HG03432 (cell line): Measurements from ENCODE around the gene PSD.

Source experiments
- ATAC-seq: cut with Tn5 transposase; IDR thresholded peaks from one replicate; pipeline ENCODE4 v1.9.1; 2021; ENCODE audit warnings: mild to moderate bottlenecking, moderate library complexity; ENCODE audit not compliant: unreplicated experiment

PSD gene

DNA sequence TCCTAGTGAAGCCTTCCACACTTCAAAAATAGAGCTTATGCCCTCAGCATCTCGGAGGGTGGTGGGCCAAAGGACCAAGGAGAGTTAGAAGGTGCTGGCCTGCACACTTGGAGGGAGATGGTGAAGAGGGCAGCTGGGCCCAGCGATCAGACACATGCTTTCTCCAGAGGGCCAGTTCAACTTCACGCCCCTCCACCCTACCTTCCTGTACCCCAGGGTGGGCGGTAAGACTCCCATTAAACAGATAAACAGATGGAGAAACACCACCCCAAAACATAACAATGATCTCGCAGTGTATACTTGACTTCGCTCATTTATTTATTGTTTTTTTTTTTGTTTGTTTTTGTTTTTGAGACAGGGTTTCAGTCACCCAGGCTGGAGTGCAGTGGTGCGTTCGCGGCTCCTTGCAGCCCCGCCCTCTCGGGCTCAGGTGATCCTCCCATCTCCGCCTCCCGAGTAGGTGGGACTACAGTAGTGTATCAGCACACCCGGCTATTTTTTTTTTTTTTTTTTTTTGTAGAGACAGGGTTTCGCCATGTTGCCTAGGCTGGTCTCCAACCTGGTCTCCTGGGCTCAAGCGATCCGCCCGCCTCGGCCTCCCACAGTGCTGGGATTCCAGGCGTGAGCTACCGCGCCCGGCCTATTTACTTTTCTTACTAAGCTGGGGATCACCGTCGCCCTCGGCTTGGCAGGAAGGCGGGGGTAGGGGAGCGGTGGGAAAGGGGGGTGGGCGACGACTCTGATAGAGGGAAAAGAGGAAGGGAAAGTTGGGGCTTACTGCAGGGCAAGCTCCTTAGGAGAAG lies 30.9 kb upstream of the PSD start:
- peak; percentile 46 for ATAC-seq

DNA sequence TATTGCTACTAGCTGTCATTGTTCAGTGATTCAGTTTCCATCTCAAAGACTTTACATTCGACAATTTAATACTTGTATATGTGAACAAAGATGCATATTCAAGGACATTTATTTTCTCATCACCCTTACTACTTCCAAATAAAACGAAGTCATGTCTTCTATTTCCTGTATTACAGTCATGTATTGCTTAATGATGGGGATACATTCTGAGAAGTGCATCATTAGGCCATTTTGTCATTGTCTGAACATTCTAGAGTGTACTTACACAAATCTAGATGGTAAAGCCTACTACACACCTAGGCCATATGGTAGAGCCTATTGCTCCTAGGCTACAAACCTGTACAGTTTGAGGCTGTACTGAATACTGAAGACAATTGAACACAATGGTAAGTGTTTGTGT lies 26.3 kb upstream of the PSD start:
- ATAC-seq: no peak

DNA sequence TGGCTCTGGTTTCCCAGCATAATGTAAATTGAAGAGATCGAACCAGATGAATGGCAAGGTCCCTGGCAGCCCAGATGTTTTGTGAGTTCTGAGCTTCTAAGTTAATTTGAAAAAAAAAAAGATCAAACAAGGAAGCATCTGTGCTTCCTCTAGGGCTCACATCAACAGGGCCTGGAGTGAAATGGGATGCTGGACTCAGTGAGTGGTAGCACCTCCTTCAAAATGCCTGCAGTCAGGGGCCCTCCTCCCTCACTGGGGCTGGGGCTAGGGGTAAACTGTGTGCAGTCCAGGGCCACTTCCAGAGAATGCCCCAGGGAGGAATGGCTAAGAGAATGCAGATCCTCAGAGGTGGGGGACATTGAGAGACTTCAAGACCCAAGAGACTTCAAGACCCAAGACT lies 19.8 kb upstream of the PSD start:
- ATAC-seq: no peak

DNA sequence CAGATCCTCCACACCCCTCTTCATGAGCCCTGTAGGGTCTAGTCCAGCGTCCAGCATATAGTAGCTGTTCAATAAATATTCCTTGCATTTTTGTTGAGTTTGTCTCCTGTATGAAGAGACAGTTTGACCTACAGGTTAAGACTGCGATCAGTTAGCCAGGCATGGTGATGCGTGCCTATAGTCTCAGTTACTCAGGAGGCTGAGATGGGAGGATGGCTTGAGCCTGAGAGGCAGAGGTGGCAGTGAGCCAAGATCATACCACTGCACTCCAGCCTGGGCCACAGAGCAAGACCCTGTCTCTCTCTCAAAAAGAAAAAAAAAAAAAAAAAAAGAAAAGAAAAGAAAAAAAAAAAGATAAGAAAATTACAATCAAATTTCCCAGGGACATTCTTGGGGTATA lies 18.9 kb upstream of the PSD start:
- ATAC-seq: no peak

DNA sequence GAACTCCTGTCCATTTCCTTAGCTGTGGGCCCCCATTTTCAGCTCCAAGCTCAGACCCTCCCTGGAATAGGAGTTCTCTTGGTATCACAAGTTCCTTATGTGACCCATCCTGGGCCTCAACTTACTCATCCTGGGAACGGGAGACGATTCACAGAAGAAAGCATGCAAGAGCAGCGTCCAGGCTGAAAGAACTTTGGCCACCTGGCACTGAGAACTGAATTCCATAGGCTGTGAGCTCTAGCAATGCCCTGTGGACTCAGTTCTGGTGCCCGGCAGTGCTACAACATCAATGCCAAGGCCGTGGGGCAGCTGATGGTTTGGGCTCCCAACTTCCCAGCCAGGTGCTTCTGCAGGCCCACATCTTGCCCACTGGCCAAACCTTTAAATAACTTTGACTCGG lies 17.7 kb upstream of the PSD start:
- no peak for ATAC-seq

DNA sequence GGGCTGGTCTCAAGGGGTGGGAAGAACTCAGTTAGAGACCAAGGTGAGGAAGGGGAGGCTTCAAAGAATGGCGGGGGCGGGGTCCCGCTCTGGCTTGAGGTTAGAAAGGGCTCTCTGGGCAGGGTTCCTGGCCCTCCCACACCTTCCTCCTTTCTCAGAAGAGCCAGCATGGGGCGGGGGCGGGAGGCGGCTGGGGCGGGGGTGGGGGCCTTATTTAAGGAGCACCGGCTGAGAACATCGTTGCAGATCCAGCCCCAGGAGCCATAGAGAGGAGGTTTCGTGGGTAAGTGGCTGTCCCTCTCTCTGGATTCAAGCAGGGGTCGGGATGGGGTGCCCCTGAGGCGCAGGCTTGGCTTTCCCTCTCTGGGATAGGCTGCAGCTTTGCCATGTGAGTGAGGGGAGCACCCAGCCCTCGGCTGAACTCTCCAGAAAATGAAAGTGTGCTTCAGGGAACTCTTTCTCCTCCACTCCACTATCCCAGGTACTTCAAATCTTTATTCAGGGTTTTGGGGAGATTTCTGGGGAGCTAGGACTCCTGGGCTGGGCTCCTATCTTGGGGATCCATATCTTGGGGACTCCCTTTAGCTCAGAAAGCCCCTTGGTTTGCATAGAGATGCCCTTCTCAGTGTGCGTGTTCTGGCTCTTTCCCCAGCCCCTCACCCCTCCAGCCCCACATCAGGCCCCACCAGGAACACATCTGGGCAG lies 17.1 kb upstream of the PSD start:
- no peak for ATAC-seq

DNA sequence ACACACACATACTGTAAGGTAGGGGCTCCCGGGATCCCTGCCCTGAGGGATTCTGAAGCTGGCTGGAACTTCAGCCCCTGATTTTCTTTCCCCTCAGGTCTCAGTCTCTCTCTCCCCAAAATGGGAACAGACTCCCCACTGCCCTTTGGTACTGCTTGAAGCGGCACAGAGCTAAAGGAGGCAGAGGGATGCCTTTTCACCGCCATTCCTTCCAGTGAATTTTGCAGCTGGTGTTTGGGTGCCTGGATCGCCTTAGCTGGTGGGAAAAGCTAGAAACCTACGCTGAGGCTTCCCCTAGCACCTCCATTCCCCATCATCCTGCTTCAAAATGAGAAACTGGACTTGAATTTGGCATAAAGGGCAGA lies 16.5 kb upstream of the PSD start:
- no peak for ATAC-seq

DNA sequence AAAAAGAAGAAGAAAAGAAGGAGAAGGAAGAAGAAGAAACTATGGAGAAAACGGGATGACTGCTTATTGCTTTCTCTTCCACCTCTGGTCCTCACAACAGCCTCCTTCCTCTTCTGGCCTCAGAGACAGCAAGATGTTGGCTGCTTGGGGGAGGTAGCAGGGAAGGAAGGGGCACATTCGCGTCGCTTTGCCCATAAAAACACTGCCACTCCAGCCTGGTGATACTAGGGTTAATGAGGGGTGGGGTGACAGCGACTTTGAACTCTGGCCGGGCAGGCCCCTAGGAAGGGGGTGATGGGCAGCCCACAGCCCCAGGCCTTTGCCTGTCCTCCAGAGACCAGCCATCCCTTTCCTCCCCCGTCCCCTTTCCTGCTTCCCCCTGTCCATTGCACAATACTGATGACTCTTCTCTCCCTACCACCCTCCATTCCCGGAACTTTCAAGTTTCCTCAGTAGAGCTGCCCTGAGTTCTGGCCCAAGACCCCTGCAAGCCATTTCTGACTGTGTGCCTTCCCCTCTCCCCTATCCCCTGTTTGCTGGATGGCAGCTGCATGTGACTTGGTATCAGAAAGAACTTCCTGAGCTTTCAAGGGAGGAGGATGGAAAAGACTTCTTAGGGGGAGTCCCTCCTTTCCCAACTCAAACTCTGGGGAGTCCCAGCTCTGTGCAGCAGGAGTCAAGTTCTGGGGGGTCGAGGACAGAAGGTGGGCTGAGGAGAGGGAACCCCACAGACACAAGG lies 16.0 kb upstream of the PSD start:
- ATAC-seq: no peak

DNA sequence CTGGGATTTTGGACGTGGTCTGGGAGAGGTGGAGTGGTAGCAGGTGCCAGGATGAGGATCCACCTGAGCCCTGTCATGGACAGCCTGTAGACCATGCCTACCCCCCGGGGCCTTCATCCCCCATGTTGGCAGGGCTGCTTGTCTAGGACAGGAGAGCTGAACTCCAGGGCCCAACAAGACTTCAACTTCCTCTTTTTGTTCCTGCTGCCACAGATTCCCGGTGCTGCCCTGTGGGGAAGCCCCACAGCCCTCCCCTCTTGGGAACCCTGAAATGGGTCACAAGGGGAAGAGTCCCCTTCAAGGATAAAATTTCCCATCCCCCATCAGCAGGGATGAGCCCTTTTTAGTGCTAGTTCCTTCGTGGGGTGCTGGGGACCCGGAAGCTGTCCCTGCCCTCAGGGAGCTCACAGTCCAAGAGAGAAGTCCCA lies 15.0 kb upstream of the PSD start:
- no peak for ATAC-seq

DNA sequence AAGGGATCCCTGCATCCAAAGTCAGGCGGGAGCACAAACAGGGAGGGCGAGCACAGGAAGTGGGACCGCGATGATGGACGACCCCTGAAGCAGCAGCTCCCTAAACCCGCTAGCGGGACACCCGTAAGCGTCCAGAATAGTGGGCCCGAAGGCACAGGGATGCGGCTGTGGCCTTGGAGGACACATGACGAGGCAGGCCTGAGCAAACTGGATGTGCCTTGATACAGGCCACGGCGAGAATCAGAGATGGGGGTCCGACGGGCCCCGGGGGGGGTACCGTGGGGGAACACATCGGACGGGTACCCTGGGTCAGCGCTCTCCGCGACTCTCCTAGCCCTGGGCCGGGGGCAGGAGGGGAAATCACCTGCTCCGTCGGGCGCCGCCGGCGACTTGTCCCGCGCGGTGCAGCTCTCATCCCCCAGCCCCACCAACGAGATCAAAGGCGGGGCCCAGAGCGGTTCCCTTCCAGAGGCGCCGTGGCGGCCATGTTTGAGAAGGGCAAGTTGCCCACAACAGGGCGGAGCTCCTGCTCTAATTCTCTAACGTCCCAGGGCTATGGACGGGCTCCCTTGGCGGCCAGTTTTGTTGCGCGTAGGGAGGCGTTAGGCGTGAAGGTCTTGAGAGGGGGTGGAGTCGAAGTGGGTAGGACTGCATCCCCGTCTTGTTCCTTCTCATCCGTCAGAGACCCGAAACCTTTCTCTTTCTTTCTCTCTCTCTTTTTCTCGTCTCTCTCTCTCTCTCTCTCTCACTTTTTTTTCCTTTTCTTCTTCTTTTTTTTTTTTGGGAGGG lies 13.8 kb upstream of the PSD start, which contains the start of gene CUEDC2:
CUEDC2 (minus strand) TSS at position 413 of the 789 bp plus-strand sequence. CDS start 7,386 bp downstream, outside the sequence.
- peak; percentile 86 for ATAC-seq

DNA sequence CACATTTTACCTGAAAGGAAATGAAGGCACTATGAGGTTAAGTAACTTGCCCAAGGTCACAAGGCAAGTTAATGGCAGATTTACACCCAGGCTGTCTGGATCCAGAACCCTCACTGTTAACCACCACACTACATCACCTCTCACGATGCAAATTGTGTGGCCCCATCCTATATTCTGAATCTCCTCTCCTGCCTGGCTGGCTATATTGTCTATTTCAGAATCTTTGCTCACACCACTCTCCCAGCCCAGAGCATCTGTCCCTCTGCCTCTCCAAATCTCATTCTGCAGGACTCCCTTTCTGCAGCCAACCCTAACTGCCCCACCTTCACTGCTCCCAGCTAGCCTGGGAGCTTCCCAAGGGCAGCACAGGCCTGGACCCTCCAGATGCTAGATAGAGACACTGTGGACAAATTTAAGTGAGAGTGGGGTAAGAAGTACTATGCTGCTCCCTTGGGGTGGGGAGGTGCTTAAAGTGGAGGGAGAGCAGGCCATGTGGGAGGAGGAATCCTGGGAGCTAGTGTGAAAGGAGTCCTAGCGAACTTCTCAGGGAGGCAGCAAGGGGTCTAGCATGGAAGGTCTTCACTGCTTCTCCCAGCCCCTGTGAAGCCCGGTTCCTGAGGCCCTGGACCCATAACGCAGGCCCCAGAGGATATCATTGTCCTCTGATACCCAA lies 13.0 kb upstream of the PSD start:
- ATAC-seq: peak; percentile 1

DNA sequence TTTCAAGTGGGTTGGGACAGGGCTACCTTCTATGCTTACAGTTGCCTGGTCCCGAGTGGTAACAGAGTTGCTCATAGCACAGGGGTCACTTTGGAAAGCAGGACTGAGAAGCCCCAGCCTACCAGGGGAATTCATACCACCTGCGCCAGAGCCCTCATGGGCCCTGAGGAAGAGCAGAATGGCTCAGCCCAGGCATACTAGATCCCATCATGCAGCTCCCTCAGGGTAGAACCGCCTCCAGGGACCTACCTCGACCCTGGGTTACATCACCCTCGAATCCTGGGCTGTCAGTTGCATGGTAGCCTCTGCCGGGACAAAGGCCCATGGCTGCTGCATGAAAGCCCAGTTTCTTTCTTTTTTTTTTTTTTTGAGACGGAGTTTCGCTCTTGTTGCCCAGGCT lies 10.9 kb upstream of the PSD start:
- ATAC-seq: no peak

DNA sequence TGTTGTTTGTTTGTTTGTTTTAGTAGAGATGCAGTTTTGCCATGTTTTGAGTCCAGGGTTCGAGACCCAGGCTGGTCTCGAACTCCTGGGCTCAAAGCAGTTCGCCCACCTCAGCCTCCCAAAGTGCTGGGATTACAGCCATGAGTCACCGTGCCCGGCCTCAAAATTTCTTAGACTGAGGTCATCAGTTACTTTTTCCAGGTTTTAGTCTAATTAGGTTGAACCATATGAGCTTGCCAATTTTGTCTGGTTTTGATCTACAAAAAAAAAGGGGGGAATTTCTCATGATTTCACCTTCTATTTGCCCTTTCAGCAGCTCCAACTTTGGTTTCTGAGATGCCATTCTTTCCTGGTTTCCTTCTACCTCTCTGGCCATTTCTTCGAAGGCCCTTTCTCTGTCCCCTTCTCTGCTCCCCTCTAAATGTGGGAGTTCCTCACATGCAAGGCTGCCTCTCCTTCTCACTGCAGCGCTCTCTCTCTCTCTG lies 8.3 kb upstream of the PSD start:
- ATAC-seq: no peak

DNA sequence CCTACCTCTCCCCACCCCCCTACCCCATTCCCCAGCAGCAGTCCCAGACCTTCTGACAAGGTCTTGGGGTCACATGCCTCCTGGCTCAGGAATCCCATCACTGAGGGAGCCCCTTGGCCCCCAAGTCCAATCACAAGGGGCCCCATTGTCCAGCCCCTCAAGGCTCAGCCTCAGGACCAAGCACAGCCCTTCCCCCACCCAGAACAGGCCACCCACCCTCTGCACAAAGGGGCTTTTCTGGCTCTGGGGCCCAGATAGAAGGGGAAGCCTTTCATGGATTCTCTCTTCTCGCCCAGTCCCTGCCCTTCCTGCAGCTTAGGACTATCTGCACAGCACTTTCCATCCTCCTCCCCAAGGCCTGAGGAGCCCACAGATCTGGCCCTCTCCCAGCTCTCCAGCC lies 6.9 kb upstream of the PSD start:
- no peak for ATAC-seq

DNA sequence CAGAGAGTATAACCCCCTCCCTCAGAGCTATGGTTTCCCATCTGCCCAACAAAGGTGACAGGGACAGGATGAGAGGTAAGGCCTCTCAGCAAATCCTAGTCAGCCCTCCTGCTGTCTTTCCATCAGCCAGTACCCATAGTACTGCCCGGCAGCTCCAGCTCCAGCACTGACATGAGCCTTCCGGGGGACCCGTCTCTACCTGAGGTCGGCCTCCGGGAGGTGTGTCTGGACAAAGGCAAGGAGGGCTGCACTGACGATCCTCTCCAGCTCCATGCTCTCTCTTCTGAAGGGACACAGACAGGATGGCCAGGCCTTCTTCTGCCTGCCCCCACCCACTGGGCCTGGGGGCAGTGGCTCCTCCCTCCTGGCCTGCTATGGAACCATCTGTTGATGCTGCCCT lies 6.3 kb upstream of the PSD start:
- no peak for ATAC-seq

DNA sequence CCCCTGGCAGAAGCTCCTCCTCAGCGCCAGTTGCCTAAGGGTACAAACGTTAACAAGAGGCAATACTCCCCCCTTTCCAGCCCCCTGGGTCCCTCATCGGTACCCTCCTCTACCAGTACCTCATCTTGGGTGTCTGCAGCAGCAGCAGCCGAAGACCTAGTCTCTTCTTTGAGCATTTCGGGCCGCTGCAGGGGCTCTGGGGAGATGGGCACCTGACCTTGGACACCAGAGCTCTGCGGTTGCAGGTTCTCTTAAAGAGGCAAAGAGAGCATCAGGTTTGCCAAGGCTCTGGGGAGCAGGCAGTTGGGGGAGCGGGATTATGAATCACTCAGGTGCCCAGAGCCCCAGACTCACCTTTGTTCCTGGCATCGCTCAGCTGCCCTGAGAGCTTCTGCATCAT lies 5.6 kb upstream of the PSD start:
- no peak for ATAC-seq

DNA sequence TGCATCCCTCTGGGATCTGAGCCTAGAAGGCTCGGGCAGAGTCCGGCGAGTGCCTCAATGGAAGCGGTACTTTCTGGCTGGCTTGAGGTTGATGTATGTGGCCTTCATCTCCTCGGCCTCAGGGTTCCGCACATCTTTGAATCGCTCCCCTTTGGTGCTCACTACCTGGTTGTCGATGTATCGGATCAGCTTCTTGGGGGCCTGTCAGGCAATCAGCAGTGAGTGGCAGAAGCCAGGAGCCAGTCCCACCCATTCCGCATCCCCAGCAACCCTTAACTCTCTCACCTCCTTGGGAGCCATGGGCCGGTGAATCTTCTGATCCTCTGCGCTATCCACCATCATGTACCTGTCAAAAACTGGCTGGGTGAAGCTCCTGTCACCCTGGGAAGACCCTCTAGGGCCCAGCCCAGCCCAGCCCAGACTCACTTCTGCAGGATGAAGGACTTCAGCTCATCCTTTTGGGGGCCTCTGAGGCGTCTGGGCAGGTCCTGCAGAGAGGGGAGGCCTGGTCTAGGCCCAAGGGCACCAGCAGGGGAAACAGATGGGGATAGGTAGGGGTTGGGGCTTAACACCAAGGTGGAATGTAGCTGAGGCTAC lies 4.9 kb upstream of the PSD start:
- no peak for ATAC-seq

DNA sequence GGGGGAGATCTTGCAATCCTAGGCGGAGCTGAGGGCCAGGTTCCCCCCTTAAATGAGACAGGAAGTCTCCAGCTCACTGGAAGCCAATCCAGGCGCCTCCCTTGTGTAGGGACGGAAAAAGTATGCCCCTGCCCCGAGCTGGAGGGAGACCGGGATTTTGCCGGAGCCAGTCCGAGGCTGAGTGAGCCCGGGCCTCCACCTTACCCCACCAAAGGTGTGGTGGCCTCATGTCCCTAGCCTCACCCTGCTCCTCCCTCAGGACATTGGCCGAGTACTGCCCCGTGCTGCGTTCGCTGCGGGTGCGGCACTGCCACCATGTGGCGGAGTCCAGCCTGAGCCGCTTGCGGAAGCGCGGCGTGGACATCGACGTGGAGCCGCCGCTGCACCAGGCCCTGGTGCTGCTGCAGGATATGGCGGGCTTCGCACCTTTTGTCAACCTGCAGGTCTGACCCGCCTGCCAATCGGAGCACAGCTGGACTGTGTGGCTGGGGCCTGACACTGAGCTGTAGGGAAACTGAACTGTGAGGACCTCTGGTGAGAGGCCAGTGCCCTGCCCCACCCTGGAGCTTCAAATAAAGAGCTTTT lies 4.1 kb upstream of the PSD start:
- no peak for ATAC-seq

DNA sequence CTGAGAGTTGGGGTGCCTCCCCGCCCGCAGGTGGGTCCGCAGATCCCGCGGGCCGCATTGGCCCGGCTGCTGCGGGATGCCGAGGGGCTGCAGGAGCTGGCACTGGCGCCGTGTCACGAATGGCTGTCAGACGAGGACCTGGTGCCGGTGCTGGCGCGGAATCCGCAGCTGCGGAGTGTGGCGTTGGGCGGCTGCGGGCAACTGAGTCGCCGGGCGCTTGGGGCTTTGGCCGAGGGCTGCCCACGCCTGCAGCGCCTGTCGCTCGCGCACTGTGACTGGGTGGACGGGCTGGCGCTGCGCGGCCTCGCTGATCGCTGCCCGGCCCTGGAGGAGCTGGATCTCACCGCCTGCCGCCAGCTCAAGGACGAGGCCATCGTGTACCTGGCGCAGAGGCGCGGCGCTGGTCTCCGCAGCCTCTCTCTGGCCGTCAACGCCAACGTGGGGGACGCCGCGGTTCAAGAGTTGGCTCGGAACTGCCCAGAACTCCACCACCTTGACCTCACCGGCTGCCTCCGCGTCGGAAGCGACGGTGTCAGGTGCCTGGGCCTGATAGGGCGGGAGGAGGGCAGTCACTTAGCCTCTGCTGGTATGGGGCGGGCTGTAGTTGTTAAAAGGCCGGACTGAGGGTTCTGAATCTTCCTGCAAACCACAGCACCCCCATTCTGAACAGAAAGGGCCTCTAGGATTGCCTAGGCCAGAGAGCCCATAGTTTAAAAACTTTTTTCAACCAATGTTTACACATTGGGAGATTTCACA lies 3.4 kb upstream of the PSD start:
- ATAC-seq: no peak
